GM11168 (cell line): ENCODE data around the gene SNRNP25.

Experiments
- in situ Hi-C: fragments of 300-500 bp; cut with MboI; formaldehyde crosslinking; loops from one replicate; pipeline ENCODE4 v1.12.0; 2022; ENCODE audit warnings: low sequenced_read_pairs; ENCODE audit not compliant: unreplicated experiment

Gene SNRNP25

DNA sequence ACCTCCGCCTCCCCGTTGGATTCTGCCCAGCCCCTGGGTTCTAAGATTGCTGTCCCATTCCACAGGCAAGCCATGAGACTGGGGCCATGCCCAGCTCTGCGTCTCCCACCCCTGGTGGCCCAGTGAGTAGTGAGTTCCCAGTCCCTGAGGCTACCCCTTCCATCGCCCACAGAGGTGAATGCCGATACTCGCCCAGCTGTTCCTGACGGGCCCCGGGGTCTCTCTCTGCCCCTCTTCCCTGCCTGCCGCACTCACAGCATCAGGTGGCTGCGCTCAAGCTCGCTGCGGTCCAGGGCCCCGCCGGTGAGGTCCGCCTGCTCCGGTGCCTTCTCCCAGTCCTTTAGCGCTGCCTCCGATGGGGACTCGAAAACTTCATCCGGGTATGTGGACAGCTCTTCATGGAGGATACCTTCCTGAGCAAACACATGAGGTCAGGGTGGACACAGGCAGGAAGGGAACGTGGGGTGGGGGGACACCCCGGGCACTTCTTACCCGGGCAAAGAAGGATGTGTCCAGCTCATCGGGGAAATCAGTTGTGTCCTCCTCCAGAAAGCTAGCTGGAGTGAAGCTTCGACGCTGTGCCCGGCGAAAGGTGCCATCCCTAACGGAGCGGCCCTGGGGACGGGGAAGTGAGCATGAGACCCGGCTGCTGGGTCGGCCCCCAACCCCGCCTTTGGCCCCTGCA is 8.8 kb downstream of the SNRNP25 start:
- in situ Hi-C loops = no loop called here

DNA sequence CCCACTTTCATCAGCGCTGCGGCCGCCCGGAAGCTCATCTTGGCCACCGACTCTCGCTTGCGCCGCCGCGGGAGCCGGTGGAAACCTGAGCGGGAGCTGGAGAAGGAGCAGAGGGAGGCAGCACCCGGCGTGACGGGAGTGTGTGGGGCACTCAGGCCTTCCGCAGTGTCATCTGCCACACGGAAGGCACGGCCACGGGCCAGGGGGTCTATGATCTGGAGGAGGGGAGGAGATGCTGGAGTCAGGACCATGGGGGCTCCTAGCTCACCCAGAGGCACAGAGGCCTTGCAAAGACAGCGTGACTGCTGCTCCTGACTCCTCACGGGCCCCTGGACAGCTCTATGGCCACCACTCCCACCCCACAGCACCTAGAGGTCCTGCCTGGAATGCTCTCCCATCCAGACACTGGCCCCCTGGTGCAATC is 9.4 kb downstream of the SNRNP25 start:
- in situ Hi-C loops = no loop called here

DNA sequence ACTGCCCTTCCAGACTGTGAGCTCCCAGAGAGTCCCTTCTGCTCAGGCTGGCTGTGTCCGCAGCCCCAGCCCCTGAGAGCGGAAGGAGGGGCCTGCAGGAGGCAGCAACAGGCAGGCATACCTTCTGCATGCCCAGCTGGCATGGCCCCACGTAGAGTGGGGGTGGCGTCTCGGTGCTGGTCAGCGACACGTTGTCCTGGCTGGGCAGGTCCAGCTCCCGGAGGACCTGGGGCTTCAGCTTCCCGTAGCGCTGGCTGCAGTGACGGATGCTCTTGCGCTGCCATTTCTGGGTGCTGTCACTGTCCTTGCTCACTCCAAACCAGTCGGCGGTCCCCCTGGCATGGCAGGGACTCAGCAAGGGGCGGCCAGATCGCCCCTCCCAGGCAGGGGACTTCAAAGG is 9.8 kb downstream of the SNRNP25 start:
- in situ Hi-C loops = no loop called here

DNA sequence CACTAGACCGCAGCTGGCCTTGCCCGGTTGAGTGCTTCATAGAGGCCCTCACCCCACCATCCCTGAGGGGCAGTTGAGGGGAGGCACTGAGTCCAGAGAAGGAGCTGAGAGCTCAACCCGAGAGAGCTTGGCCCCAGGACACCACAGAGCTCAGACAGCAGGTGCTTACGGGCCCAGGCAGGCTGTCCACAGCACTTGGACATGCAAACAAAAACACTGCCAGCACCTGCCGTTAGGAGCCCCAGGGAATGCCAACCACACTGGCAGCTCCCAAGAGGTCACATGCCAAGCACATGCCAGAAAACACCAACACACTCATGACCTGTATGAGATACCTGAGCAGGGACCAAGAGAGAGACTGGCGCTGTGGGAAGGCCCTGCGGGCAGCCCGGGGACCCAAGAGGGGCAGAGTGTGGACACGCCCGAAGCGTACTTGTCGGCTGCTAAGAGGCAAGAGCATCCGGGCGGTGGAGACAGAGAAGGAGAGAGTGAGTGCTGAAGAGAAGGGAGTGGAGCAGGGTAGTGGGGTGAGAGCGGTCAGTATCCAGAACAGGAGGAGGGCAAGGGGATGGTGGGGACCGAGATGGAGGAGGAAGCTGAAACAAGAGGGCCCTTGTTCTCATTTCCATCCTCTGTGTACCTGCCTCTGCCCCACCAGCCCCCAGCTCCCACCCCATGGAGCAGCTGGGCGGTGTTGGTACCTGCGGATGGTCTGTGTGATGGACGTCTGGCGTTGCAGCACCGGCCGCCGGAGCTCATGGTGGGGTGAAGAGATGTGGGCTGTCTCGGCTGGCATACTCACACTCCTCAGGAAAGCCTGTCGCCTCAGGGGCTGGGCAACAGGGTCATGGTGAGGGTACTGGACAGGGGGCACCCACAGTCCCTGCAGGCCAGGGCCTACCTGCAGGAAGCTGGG is 10.6 kb downstream of the SNRNP25 start:
- in situ Hi-C loops = no loop called here

DNA sequence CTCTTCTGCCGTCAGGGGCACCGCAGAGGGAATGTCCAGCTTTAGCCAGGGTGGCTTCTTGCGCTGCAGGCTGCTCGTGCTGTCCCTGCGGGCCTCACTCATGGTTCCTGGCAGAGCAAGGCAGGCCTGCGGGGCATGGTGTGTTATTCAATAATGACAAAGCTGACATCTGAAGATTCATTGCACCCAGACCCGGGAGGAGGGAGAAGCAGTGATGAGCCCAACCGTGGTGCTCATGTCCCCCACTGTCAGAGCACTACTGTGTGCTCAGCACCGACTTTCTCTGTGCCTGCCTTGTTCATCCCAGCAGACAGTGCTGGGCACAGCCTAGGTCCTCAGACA is 11.3 kb downstream of the SNRNP25 start:
- in situ Hi-C loops = no loop called here

DNA sequence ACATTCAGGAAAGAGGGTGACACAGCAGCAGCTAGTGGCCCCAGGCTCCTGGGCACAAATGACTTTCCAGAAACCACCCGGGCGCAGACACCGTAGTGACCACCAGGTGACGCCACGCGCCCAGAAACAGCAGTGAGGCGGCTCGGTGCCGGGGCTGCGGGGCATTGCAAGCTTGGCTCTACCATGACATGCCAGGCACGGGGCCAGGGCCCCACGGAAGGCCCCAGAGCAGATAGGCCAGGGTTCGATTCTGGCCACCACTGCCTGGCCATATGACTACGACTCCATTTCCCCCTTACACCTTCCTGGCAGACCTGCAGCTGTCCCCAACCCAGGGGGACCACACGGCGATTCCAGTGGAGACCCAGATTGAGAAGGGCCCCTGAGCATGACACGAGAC is 12.1 kb downstream of the SNRNP25 start:
- in situ Hi-C loops = no loop called here

DNA sequence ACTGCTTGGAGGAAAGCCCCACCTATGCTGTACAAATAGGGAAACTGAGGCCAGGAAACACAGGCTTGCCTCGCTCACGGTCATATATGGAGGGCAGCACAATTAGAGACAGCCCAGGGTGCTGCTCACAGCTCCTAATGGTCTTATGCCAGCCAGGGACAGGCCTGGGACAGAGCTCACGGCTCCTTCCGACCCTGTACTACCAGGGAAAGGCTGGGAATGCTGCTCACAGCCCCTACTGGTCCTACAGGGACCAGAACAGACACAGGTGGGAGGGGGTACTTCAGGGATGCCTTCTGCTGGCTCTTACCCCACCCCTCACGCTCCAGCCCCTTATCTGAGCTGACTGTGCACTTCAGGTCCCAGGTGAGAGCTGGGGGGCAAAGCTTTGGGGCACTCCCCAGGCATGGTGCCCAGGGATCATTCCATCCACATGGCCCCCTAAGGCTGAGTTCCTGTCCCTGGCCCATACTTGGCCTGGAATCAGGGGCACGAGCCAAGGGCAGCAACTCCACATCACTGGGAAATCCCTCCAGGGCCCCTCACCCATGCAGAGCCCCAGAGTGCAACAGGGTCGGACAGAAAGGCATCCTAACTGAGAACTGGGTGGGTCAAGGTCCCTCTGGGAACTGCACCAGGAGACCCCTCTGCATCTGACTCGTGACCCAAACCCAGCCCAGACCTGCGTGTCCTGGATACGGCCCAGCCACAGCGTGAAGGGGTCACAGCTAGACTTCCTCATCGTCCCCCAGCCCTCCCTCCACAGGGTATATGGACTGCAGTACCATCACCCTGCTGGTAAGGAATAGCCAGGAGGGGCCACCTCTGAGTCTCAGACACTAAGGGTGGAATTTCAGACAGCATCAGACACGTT is 12.9 kb downstream of the SNRNP25 start:
- in situ Hi-C loops = no loop called here

DNA sequence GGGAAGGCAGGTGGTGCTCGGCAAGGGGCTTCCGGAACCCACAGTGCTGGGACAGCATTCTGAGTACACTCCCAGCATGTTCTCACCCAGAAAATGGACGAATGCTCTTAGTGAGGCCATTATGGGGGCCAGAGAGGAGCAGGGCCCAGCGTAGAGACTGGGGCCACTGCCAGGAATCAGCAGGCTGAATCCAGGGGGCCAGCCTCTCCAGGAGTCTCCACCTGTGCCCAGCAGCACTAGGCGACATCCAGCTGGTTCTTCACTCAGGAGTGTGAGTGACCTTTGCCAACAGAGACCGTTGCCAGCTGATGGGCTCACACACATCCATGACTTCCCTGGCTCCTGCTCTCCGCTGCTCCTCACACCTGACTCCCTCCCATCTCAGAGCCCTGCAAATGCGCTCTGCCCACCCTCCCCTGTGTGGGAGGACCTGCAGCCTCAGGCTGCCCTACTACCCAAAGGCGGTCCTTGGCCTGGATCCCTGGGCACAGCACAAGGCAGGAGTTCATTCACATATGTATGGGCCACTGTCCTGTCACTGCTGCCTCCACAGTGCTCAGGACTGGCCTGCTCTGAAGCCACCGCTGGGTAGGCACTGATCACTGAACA is 13.7 kb downstream of the SNRNP25 start:
- in situ Hi-C loops = no loop called here

DNA sequence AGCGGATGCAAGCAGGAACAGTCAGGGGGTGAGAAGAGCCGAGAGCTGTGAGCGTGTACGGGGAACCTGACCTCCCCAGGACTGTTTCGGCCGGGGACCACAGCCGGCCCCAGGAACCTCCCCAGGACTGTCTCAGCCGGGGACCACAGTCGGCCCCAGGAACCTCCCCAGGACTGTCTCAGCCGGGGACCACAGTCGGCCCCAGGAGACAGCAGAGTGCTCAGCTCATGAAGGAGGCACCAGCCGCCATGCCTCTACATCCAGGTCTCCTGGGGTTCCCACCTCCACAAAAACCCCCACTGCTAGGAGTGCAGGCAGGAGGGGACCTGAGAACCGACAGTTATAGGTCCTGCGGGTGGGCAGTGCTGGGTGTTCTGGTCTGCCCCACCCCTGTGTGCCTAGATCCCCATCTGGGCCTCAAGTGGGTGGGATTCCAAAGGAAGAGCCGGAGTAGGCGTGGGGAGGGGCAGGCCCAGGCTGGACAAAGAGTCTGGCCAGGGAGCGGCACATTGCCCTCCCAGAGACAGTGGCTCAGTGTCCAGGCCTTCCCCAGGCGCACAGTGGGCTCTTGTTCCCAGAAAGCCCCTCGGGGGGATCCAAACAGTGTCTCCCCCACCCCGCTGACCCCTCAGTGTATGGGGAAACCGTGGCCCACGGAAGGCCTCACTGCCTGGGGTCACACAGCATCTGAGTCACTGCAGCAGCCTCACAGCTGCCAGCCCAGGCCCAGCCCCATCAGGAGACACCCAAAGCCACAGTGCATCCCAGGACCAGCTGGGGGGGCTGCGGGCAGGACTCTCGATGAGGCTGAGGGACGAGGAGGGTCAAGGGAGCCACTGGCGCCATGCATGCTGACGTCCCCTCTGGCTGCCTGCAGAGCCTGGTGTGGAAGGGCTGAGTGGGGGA is 14.5 kb downstream of the SNRNP25 start:
- in situ Hi-C loops = no loop called here

DNA sequence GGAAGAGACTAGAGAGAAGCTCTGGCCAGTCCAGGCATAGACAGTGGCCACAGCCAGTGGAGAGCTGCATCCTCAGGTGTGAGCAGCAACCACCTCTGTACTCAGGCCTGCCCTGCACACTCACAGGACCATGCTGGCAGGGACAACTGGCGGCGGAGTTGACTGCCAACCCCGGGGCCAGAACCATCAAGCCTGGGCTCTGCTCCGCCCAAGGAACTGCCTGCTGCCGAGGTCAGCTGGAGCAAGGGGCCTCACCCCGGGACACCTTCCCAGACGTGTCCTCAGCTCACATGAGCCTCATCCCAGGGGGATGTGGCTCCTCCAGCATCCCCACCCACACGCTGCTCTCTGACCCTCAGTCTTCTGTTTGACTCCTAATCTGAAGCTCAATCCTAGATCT is 15.6 kb downstream of the SNRNP25 start:
- in situ Hi-C loops = no loop called here

DNA sequence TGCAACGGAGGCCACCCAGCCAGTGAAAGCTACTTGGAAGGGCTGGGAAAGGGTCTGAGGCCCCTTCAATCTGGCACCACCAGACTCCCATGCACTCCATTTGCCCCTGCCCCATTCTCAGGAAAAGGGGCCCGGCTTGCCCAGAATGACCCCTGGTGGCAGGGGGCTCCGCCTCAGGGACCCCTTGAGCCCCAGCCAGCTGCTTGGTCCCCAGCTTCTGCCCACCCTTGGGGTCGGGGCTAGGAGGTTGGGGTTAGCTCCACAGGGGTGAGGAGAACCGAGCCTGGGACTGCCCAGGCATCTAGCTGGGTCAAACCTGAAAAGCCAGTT is 17.5 kb downstream of the SNRNP25 start:
- in situ Hi-C loops = no loop called here

DNA sequence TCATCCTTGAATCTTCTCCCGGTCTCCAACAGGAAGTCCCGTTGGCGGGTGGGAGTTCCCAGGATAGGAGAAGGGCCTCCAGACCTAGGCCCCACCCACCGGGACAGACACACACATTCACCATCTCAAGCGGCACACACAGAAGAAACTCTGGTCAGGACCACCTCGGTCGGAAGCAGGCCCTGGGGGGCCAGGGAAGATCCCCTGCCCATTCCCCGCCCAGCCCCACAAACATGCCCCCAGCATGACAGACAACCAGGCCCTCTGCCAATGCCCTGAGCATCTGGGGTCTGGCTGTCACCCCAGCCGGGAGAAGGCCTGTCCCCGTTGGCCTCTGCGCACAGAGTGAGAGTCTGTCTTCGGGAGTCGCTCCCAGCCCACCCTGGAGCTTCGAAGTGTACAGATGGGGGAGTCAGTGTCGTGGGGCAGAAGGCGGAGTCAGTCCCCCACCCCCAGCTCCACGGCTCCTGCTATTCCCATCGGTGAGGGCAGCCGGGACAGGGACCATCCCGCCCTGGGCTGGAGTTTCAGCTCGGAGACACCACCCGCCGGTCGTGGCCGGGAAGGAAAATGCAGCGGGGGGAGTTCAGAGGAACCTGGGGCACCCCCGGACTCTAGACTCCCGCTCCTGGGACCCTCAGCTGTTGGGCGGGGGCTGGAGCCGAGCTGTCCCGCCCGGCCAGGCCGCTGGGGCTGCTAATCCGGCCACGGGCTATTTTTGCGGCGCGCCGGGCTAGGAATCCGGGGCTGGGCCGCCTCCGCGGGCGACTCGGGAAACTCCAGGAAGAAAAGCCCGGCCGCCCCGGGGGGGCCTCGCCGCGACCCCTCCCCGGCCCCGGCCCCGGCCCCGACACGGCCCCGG is 18.1 kb downstream of the SNRNP25 start:
- in situ Hi-C loops = no loop called here

DNA sequence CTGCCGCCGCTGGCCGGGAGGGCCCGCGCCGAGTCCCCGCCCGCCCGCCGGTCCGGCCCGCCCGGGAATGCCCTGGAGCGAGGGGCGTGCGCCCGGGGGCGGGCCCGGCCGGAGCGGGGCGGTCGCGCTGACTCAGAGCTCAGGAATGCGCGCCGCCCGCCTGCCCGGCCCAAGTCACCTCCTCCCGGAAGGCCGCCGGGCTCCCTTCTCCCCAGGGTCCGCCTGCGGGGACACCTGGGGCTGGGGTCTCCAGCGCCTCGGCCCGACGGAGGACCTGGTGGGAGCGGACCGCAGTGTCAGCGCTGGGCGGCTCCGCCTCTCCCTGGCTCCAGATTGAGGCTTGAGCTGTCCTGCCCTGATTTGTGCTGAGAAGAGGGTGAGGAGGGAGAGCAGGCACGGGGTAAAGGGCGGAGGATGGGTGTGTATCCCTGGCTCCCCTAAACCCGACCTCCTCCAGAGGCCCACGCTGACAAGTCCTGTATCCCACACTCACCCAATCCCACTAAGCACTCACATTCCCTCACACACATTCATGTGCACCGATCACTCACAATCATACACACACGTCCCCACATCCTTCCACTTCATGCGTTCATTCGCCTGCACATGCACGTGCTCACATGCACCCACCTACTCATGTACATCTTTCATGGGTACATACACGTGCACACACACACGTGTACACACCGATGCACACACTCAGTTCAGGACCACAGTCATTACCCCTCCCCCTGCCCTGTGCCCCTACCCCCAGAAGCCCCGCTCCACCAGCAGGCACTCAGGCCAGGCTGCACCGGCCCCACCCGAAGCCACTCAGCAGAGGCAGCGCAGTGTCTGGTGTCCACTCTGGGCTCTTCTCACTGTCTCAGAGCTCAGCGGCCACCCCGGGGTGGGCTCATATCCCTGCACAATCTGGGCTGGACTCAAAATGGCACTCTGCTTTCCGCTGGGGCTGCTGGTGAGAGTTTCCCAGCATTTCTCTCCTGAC is 19.2 kb downstream of the SNRNP25 start, which contains the start of gene RHBDF1:
Gene RHBDF1, minus strand, starts transcription at position 71 of the 988 bp plus-strand sequence. CDS start 7,616 bp downstream, outside the sequence.
- in situ Hi-C loops = no loop called here

DNA sequence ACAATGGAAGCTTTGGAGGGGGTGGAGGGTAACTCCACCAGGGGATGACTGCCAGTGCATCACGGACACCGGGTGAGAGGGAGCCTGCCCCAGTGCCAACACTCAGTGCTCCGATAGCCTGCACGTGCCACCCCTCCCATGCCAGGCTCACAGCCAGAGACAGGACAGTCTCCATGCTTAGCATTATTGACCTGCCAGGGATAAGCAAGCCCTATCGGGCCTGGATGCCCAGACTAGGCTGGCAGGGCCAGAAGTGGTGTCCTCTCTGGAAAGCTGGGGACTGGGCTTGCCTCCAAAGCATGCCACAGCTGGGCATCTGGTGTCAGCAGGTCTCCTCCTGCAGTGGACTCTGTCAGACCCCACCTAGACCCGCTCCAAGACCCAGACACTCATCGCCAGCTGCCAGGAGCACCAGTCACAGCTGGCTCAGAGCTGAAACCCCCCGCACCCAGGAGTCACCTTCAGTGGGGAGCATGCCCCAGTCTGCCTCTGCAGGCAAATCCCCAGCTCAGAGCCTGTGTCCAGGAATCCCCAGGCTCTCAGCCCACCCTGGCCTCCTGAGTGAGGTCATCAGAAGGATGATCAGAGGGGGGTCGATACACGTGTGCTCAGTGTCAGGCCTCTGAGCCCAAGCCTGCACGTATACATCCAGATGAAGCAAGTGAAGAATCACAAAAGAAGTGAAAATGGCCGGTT is 20.6 kb downstream of the SNRNP25 start:
- in situ Hi-C loops = no loop called here

DNA sequence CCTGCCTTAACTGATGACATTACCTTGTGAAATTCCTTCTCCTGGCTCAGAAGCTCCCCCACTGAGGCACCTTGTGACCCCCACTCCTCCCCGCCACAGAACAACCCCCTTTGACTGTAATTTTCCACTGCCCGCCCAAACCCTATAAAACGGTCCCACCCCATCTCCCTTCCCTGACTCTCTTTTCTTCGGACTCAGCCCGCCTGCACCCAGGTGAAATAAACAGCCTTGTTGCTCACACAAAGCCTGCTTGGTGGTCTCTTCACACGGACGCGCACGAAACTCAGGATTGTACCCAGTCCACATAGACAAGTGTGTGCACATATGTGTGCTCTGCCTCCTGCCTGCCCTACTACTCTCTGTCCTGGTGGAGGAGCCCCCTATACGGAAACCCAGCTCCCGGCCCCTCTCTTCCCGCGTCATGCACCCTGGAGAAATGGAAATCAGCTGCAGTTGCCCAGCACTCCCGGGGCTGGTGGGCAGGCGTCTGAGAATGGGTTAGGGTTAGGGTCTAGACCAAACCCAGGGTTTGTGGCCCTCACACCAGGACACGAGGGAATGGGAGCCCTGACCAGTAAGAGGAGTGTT is 21.2 kb downstream of the SNRNP25 start:
- in situ Hi-C loops = no loop called here
